ENCODE results near the gene PHF12.

PHF12 gene

DNA sequence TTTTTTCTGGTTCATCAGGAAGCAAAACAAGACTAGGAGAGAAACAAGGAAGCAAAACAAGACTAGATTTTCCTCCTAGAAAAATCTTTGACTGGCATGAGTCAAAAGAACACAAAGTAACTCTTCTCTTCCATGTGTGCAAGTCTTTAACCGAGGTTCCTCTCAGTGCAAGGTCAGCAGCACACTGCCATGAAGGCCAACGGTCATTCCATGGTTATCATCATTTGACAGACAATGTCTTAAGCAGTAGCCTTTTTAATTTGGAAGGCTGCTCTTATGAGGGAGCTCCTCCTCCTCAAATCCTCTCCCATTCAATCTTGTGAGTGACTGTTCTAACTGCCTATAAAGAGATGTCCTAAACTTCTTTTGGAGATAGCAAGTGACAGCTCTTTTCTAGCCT, 33.0 kb downstream of the PHF12 start:
- Histone ChIP-seq H3K4me2 (ENCODE audit: low read length) (no peak overlapping the region), H3K9me3 (replicated peaks; ENCODE audit: low read length) (no peaks in the 10 kb centered on the region), H3K27me3 (ENCODE audit: control insufficient read depth, insufficient read depth, low read length) (no peaks in the 10 kb centered on the region), H3K36me3 (ENCODE audit: insufficient read depth, low read length) (peaks cover 84% of the 10 kb centered on the region), H3K9ac (ENCODE audit: low read depth, low read length) (no peak overlapping the region), H3K4me3 (ENCODE audit: low read length) (no peak overlapping the region), H3K4me1 (ENCODE audit: control insufficient read depth, insufficient read depth, low read length) (no peaks in the 10 kb centered on the region)

DNA sequence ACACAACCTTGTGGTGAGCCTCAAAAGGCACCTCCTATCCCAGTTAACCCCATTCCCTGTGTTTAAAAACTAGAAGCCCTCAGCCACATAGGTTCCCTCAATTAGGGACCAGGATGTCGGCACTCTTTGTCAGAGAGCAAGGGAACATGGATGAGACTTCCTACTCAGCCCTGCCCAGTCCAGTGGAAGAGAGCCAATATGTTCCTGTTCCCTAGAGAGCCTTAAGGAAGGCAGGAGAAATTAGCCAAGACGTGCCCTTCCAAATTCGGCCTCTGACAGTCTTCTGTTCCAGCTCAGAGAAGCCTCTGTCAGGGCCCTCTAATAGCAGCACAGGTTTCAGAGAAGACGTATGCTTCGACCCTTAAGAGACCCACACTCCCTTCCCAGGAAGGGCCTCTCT, 33.9 kb downstream of the PHF12 start:
- Histone ChIP-seq H3K4me2 (ENCODE audit: low read length) (no peak overlapping the region), H3K4me3 (ENCODE audit: low read length) (no peak overlapping the region), H3K9me3 (replicated peaks; ENCODE audit: low read length) (no peaks in the 10 kb centered on the region), H3K36me3 (ENCODE audit: insufficient read depth, low read length) (peaks cover 85% of the 10 kb centered on the region), H3K9ac (ENCODE audit: low read depth, low read length) (no peak overlapping the region), H3K4me1 (ENCODE audit: control insufficient read depth, insufficient read depth, low read length) (no peaks in the 10 kb centered on the region), H3K27me3 (ENCODE audit: control insufficient read depth, insufficient read depth, low read length) (no peaks in the 10 kb centered on the region)

DNA sequence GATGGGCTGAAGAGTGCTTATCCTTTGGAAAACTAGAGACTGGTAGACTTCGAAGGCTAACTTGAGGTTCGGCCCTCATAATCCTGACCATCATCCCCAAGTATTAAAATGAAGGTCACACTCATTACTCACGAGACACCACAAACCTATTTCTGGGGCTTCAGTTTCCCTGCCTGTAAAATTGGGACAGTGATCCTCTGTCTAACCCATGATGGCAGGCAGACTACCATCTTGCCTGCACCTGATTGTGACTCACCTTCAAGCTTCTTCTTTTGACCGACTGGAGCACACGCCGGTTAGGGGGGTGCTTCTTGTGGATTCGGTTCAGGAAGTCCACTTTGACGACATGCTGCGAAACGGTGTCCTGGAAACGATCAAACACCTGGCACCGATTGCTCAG, 34.3 kb downstream of the PHF12 start:
- no peak overlapping the region for H3K9ac ChIP-seq (ENCODE audit: low read depth, low read length)
- H3K36me3 ChIP-seq (ENCODE audit: insufficient read depth, low read length) = peaks cover 85% of the 10 kb centered on the region
- no peaks in the 10 kb centered on the region for H3K9me3 ChIP-seq (replicated peaks; ENCODE audit: low read length)
- no peaks in the 10 kb centered on the region for H3K4me1 ChIP-seq (ENCODE audit: control insufficient read depth, insufficient read depth, low read length)
- H3K27me3 ChIP-seq (ENCODE audit: control insufficient read depth, insufficient read depth, low read length) = no peaks in the 10 kb centered on the region
- H3K4me2 ChIP-seq (ENCODE audit: low read length) = no peak overlapping the region
- H3K4me3 ChIP-seq (ENCODE audit: low read length) = no peak overlapping the region

DNA sequence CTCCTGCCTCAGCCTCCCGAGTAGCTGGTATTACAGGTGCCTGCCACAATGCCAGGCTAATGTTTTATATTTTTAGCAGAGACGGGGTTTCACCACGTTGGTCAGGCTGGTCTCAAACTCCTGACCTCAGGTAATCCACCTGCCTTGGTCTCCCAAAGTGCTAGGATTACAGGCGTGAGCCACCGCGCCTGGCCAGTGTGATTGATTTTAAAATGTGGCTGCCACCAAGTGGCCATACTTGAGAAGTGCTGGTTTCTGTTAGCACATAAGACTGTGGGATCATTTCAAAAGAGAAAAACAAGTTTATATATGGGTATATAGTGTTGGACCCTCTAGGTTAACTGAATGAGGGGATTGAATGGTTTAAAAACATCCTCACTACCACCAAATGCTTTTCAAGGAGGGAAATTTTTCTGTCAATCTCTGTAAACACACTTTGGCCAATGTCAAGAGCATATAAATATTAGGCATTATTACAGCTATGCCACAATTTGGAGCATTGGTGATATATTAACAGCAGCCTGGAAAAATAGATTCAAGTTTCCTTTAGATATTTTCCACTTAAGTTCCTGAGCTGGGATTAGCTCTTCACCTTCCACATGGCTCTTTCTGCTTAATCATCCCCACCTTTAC, 34.9 kb downstream of the PHF12 start:
- H3K4me2 ChIP-seq (ENCODE audit: low read length) = no peak overlapping the region
- H3K4me1 ChIP-seq (ENCODE audit: control insufficient read depth, insufficient read depth, low read length) = no peaks in the 10 kb centered on the region
- no peak overlapping the region for H3K4me3 ChIP-seq (ENCODE audit: low read length)
- no peaks in the 10 kb centered on the region for H3K9me3 ChIP-seq (replicated peaks; ENCODE audit: low read length)
- no peak overlapping the region for H3K9ac ChIP-seq (ENCODE audit: low read depth, low read length)
- no peaks in the 10 kb centered on the region for H3K27me3 ChIP-seq (ENCODE audit: control insufficient read depth, insufficient read depth, low read length)
- peaks cover 85% of the 10 kb centered on the region for H3K36me3 ChIP-seq (ENCODE audit: insufficient read depth, low read length)

DNA sequence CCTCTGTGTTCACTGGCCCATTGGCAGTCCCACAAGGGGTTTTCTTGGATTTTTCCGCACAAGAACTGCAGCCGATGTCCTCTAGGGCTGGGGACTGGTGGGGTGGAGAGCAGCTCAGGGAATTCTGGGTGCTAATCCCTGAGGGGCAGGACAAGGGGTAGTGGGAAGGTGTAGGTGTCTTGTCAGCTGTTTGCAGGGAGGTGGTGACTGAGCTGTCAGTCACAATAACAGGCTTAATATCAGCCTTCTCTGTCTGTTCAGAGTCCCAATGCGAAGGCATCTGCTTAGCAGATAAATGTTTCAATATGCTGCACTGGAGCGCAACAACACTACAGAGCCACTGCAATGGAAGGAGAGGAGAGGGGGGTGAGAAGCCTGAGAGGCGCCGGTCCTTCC, 38.4 kb downstream of the PHF12 start:
- Histone ChIP-seq H3K27me3 (ENCODE audit: control insufficient read depth, insufficient read depth, low read length) (no peaks in the 10 kb centered on the region), H3K4me3 (ENCODE audit: low read length) (no peak overlapping the region), H3K4me1 (ENCODE audit: control insufficient read depth, insufficient read depth, low read length) (peaks cover 9% of the 10 kb centered on the region), H3K4me2 (ENCODE audit: low read length) (no peak overlapping the region), H3K9ac (ENCODE audit: low read depth, low read length) (no peak overlapping the region), H3K9me3 (replicated peaks; ENCODE audit: low read length) (no peaks in the 10 kb centered on the region), H3K36me3 (ENCODE audit: insufficient read depth, low read length) (peaks cover 91% of the 10 kb centered on the region)

DNA sequence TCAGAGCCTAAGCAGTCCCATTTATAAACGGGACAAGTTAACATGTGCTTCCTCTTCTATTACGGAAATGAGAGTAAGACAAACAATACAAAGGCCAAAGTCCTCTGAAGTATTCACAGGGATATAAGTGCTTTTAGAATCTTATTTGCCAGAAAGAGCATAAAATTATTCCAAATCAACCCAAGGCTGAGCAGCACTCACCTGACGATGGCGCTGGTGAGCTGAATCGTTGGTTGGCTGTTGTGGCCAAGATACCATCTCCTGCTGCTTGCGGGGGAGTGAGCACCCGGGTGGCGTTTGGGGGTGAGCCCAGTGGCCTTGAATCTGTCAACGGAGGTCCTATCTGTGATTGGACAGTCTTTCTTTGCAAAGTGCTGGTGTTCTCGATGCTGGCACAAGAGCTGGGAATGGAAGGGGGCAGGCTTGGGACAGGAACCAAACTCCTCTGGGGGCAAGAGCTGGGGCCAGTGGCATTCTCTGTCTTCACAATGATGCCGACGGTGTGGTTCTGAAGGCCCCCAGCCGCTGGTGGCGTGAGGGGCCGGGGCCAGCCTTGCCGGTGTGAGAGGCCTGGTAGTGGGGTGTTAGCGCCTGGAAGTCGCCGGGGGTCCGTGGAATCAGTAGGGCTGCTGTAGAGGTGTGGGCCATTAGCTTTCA, 38.9 kb downstream of the PHF12 start:
- H3K27me3 ChIP-seq (ENCODE audit: control insufficient read depth, insufficient read depth, low read length) = no peaks in the 10 kb centered on the region
- no peaks in the 10 kb centered on the region for H3K9me3 ChIP-seq (replicated peaks; ENCODE audit: low read length)

DNA sequence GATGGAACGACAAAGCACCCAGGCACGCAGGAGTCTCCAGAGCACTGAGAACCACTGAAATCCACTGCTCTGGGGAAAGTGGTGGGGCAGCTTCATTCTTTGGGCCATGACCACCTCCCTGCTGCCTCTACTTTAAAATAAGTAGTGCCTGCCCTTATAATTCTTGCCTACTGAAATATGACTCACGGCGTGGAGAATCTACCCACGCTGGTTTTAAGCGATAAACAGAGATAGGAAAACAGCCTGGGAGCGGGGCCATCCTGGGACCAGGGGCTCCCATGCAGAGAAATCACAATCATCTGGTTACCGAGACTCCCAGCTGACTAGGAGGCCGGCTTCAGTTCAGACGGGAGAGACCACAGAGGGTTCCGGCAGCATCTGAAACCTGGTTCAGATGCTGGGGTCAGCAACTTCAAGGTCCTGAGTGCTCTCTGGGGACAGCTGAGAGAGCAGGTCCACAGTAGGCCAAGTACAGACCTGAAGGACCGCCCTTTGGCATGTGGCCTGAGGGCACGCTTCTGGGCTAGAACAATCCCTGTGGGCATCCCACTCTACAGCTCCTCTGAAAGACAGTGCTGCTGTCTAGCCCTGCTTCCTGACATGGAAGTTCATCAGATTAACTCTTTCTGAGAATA, 39.8 kb downstream of the PHF12 start:
- Histone ChIP-seq H3K4me3 (ENCODE audit: low read length) (no peak overlapping the region), H3K4me1 (ENCODE audit: control insufficient read depth, insufficient read depth, low read length) (peaks cover 9% of the 10 kb centered on the region), H3K27me3 (ENCODE audit: control insufficient read depth, insufficient read depth, low read length) (no peaks in the 10 kb centered on the region), H3K36me3 (ENCODE audit: insufficient read depth, low read length) (peaks cover 91% of the 10 kb centered on the region), H3K4me2 (ENCODE audit: low read length) (no peak overlapping the region), H3K9ac (ENCODE audit: low read depth, low read length) (no peak overlapping the region), H3K9me3 (replicated peaks; ENCODE audit: low read length) (no peaks in the 10 kb centered on the region)

More for the DNA sequence above, 38.9 kb downstream of the PHF12 start:
- H3K4me2 ChIP-seq (ENCODE audit: low read length) = no peak overlapping the region
- peaks cover 91% of the 10 kb centered on the region for H3K36me3 ChIP-seq (ENCODE audit: insufficient read depth, low read length)
- no peak overlapping the region for H3K4me3 ChIP-seq (ENCODE audit: low read length)
- H3K9ac ChIP-seq (ENCODE audit: low read depth, low read length) = no peak overlapping the region
- peaks cover 9% of the 10 kb centered on the region for H3K4me1 ChIP-seq (ENCODE audit: control insufficient read depth, insufficient read depth, low read length)

DNA sequence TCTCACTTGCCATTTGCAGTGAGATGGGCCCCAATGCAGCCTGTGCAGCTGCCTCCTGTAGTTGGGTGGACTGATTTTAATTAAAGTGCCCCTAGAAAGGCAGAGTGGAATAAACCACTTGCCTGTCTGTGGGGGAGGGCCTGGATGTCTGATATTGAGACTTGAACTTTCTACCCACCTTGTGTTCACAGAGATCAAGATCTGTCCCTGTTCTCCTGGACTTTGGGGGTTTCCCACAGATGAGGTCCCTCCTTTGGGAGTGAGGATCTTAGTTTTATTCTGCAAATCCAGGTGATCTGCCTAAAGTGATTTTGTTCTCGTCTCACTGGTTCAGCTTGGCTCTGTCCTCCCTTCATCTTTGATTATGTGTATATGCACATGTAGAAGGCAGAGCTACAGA, 40.8 kb downstream of the PHF12 start:
- no peaks in the 10 kb centered on the region for H3K9me3 ChIP-seq (replicated peaks; ENCODE audit: low read length)
- H3K4me2 ChIP-seq (ENCODE audit: low read length) = no peak overlapping the region
- no peak overlapping the region for H3K9ac ChIP-seq (ENCODE audit: low read depth, low read length)
- no peaks in the 10 kb centered on the region for H3K27me3 ChIP-seq (ENCODE audit: control insufficient read depth, insufficient read depth, low read length)
- H3K4me1 ChIP-seq (ENCODE audit: control insufficient read depth, insufficient read depth, low read length) = peaks cover 9% of the 10 kb centered on the region
- no peak overlapping the region for H3K4me3 ChIP-seq (ENCODE audit: low read length)
- peaks cover 92% of the 10 kb centered on the region for H3K36me3 ChIP-seq (ENCODE audit: insufficient read depth, low read length)

DNA sequence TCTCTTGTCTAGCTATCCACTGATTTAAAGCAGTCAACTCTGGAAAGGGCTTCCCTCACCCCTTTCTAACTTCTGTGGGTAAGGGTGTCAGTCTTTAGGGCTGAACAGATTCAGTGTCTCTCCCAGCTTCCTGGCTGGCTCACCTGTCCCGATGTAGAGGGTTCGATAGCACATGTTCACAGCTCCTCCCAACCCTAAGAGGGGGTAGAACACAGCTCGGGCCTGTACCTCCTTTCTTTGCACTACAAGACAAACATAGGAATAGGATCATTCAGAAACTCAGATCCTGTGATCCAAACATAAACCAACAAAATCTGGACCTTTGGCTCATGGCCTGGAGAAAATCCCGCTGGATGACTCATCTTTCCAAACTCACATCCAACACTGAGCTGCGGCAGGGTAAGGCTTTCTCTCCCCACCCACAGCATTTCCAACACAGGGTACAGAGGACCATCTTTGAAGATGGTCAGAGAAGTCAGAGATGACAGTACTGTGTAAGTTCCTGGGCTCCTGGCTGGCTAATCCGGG, 42.6 kb downstream of the PHF12 start:
- H3K4me3 ChIP-seq (ENCODE audit: low read length) = no peak overlapping the region
- peaks cover 81% of the 10 kb centered on the region for H3K36me3 ChIP-seq (ENCODE audit: insufficient read depth, low read length)
- no peaks in the 10 kb centered on the region for H3K9me3 ChIP-seq (replicated peaks; ENCODE audit: low read length)
- H3K9ac ChIP-seq (ENCODE audit: low read depth, low read length) = no peak overlapping the region
- no peaks in the 10 kb centered on the region for H3K27me3 ChIP-seq (ENCODE audit: control insufficient read depth, insufficient read depth, low read length)
- no peak overlapping the region for H3K4me2 ChIP-seq (ENCODE audit: low read length)
- peaks cover 9% of the 10 kb centered on the region for H3K4me1 ChIP-seq (ENCODE audit: control insufficient read depth, insufficient read depth, low read length)

DNA sequence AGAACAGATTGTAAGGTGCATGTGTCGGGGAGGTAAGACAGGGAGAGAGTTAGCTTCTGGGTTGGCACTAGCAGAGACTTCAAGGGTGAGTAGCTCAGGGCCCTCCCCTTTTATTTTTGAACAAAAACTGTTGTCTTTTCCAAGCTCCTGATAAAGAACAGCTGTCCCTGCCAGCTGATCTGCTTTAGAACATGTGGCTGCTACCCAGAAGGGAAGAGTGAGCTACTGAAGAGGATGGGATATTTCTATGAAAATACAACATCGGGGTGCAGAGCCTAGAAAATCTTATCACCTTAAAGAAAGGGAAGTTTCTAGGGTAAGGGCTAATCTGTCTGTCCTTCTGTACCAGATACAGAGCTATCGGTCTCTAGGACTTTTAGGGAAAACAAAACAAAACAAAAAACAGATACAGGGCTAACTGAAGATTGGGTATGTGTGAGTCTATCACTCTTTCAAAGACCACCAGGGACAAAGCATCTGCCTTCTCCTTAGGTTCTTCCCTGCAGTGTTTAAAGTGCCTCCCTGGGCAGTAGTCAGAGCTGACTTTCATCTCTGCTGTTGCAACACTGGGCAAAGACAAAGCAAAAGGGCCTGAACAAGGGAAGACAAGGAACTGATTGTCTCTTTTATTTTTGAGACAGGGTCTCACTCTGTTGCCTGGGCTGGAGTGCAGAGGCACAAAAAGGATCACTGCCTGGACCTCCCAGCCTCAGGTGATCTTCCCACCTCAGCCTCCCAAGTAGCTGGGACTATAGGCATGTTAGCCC, 43.4 kb downstream of the PHF12 start:
- Histone ChIP-seq H3K4me3 (ENCODE audit: low read length) (no peak overlapping the region), H3K9me3 (replicated peaks; ENCODE audit: low read length) (no peaks in the 10 kb centered on the region), H3K36me3 (ENCODE audit: insufficient read depth, low read length) (peaks cover 73% of the 10 kb centered on the region), H3K4me1 (ENCODE audit: control insufficient read depth, insufficient read depth, low read length) (peaks cover 14% of the 10 kb centered on the region), H3K9ac (ENCODE audit: low read depth, low read length) (no peak overlapping the region), H3K4me2 (ENCODE audit: low read length) (no peak overlapping the region), H3K27me3 (ENCODE audit: control insufficient read depth, insufficient read depth, low read length) (no peaks in the 10 kb centered on the region)

DNA sequence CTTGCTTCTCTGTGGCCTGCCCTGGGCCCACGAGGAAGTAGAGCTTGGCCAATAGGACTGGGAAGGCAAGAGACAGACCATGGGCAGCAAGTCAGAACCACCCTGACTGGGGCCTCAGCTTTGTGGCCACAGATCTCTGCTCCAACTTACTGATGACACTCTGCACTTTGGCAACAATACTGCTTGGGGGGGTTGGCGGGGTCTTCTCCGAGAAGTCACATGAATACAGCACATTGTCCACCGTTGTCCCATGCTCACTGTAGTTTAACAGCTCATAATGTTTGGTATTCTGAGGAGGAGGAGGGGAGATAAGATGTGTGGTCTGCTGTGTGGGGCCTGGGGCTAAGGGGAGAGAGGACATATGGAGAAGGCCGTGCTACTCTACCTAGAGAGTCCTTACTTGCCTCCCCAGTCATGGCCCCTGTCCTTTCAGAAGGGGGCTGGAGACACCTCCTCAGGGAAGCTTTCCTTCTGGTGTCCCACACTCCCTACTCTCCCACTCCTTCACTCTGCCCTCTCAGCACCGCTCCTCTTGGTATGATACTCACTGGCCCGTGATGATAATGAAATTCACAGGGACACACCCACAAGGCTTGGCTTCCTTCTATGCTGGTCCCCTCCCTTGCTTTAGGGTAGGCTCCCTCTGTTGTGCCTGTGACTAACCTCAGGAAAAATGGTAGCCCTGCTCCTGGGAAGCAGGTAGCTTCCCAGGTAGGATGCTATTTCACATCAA, 44.4 kb downstream of the PHF12 start:
- no peak overlapping the region for H3K4me3 ChIP-seq (ENCODE audit: low read length)
- H3K27me3 ChIP-seq (ENCODE audit: control insufficient read depth, insufficient read depth, low read length) = no peaks in the 10 kb centered on the region
- no peak overlapping the region for H3K4me2 ChIP-seq (ENCODE audit: low read length)
- peaks cover 63% of the 10 kb centered on the region for H3K36me3 ChIP-seq (ENCODE audit: insufficient read depth, low read length)
- no peak overlapping the region for H3K9ac ChIP-seq (ENCODE audit: low read depth, low read length)
- peaks cover 14% of the 10 kb centered on the region for H3K4me1 ChIP-seq (ENCODE audit: control insufficient read depth, insufficient read depth, low read length)
- no peaks in the 10 kb centered on the region for H3K9me3 ChIP-seq (replicated peaks; ENCODE audit: low read length)

Measured in skeletal muscle satellite cell (primary cell).